ENCODE measurements around the gene UMAD1.

Gene UMAD1

DNA sequence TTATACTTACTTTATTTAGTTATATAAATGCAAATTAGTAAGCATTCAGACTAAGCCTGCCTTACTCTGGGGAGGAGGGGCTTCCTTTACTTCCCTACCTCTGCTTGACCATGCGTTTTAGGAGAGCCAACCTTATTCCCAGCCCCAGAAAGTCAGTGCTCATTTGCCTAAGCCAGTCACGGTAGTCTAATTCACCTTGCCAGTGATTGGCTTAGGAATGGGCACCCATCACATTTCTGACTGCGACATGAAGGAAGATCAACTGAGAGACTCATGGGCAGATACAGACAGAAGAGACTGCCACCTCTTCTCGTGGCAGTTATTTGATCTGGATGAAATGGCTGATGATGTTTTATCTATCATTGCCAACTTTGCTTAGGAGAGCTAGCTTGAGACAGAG is 48.4 kb downstream of the UMAD1 start:
- DNase-seq (ENCODE audit: low spot score): no peak

DNA sequence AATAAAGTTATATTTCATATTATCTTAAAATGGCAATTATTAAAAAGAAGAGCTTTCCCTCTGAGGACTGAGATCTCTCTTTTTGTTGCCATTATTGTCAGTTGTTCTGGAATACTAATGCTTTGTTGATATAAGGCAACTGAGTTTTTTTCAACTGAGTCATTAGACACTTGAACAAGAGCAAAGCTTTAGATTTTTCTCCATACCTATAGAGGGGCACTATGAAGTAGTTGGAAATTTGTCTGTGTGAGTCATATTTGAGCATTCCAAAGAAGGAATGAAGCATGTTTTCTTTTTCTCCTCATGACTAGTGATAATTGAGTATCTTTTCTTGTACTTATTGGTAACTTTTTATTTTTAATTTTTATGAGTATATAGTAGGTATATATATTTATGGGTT is 53.3 kb downstream of the UMAD1 start:
- DNase-seq (ENCODE audit: low spot score): no peak

GRCh38 chr7:7694542-7694941 is 54.0 kb downstream of the UMAD1 start:
- DNase-seq (ENCODE audit: low spot score): no peak

GRCh38 chr7:7695111-7695817 is 54.7 kb downstream of the UMAD1 start:
- no peak for DNase-seq (ENCODE audit: low spot score)

GRCh38 chr7:7696458-7697119 is 56.0 kb downstream of the UMAD1 start:
- DNase-seq (ENCODE audit: low spot score): no peak

- DNase-seq (ENCODE audit: low spot score): no peak
Measured at GRCh38 chr7:7698930-7699329, 58.4 kb downstream of the UMAD1 start.

- no peak for DNase-seq (ENCODE audit: low spot score)
Measured at GRCh38 chr7:7699380-7699779, 58.8 kb downstream of the UMAD1 start.

DNA sequence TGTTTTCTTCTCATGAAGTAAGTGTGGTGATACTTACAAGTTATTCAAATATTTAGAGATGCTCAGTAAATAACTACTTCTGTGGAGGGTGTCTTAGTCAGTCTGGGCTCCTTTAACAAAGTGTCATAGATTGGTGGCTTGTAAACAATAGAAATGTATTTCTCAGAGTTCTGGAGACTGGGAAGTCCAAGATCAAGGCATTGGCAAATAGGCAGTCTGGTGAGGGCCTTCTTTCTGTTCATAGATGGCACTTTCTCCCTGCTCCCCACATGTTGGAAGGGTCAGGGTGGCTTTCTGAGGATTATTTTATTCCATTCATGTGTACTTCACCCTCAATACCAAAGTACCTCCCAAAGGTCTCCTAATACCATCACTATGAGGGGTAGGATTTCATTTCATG is 59.4 kb downstream of the UMAD1 start:
- no peak for DNase-seq (ENCODE audit: low spot score)

DNA sequence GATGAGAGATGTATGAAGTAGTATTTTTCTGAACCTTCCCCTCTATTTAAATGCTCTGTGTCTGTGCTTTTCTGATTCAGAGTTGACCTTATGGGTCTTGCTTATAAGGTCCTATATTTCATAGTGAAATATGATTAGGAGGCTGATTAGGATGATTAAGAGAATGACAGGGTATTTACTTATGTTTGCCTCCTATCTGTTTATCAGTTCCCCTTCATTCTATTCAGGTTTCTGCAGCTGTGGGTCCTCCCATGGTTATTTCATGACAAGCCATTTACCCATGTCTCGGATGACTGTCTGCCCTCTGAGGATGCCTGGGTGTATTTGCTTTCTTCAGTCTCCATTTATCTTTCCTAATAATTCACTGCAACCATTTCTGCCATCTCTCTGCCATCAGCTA is 61.0 kb downstream of the UMAD1 start:
- no peak for DNase-seq (ENCODE audit: low spot score)

DNA sequence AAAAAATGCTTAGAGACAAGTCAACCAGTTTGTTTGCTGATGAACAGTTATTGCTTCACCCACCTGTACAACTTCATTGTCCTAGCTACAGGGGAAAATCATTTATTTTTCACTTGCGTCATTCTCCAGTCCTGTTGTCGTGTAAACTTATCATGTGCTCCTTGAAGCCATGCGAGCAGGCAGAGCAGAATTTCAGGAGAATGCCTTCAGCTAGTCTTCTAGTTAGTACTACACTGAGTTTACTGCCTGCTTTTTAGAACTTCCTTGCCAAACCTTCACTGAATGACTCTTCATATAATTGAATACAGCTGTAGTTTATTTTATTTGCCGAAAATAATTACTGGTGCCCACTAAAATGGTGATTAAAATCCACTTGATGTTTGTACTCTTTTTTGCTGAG is 62.3 kb downstream of the UMAD1 start:
- no peak for DNase-seq (ENCODE audit: low spot score)

DNA sequence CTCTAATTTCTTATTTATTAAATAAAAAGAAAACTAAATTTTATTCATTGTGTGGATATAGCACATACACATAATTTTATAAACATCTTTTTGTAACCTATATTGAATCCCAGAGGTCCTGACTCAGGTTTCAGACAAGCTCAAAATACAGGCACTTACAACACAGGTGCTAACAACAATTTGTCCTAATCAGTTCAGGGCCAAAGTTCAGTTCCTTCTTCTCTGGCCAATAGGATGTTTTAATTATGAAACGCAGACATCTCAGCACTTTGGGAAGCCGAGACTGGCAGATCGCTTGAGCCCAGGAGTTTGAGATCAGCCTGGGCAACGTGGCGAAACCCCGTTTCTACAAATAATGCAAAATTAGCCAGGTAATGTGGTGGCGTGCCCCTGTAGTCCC is 62.9 kb downstream of the UMAD1 start:
- DNase-seq (ENCODE audit: low spot score): no peak

DNA sequence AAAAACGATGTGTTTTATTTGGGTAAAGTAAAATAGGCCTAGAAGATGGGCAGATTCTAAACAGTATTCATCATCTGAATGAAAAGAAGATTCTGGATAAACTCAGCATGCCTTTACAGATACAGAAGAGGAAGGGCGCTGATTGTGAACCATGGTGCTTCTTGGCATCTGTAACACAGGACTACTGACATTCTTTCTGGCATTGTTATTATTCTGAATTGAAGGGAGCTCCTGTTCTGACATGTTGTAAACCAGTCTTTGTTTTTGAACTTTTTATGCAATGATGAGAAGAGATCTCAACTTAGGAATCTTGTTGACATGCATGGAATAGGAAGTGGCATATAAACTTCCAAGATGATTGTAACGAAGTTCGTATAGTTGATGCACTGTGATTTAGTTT is 64.3 kb downstream of the UMAD1 start:
- DNase-seq (ENCODE audit: low spot score): no peak

DNA sequence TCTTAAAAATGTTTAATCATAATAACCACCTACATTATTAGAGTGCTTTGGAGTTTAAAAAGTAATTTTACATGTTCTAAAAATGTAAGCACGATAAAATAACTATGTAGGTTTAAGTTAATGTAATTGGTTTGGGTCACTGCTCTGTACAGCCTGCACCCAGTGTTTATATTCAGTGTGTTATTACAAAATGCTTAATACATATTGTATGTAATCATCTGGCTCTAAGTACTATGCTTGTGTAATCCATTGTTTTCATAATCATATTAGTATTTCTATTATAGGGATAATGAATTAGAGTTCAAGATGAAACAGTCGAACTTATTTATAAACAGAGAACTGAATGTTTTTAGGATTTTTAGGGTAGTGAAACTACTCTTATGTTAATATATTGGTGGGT is 64.8 kb downstream of the UMAD1 start:
- no peak for DNase-seq (ENCODE audit: low spot score)

DNA sequence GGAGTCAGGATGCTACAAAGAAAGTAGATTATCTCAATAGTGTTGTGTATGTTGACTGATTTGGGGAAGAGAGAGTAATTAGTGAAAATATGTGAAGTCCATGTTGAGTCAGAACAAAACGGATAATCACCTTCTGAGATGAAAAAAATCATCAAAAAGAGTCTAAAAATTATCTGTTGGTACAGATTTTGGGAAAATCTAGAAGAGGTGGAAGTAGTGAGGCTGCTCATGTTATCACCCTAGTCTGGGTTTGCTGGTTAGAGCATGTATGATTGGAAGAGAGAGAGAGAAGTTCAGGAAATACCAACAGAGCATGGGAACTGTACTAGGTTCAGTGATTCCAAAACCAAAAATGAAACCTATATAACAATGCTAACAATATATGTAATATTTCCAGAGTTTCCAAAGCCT is 65.6 kb downstream of the UMAD1 start:
- DNase-seq (ENCODE audit: low spot score): no peak

GRCh38 chr7:7706556-7707172 is 66.1 kb downstream of the UMAD1 start:
- no peak for DNase-seq (ENCODE audit: low spot score)

- DNase-seq (ENCODE audit: low spot score): no peak
Measured at GRCh38 chr7:7707246-7707645, 66.7 kb downstream of the UMAD1 start.

- no peak for DNase-seq (ENCODE audit: low spot score)
Measured at GRCh38 chr7:7707806-7708205, 67.3 kb downstream of the UMAD1 start.

DNA sequence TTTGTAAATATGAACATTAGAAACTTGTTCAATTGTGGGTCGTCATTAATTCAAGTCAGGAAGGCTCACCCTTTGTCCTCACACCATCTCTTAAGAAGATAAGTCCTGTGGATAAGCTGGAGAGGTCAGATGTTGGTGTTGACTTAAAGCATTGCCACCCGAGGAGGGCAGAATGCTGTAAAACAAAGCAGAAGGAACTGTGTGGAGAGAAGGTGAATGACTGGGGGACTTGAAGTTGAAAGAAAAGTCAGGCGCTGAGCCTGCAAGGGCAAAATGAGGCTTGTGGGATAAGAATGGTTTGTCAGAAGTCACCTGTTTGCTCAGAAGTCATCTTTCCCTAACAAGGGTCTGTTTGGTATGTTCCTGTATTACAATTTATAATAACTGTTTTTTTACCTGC is 68.7 kb downstream of the UMAD1 start:
- no peak for DNase-seq (ENCODE audit: low spot score)

DNA sequence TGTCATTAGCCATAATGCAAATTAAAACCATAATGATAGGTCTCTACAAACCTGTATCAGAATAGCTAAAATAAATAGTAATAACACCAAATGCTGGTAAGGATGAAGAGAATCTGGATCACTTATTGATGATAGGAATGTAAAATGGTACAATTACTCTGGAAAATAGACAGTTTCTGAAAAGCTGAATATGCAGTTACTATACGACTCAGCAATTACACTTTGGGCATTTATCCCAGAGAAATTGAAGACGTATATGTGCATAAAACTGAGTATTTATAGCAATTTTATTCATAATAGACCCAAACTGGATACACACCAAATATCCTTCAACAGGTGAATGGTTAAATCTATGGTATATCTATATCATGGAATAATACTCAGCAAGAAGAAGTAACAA is 69.9 kb downstream of the UMAD1 start:
- DNase-seq (ENCODE audit: low spot score): no peak

DNA sequence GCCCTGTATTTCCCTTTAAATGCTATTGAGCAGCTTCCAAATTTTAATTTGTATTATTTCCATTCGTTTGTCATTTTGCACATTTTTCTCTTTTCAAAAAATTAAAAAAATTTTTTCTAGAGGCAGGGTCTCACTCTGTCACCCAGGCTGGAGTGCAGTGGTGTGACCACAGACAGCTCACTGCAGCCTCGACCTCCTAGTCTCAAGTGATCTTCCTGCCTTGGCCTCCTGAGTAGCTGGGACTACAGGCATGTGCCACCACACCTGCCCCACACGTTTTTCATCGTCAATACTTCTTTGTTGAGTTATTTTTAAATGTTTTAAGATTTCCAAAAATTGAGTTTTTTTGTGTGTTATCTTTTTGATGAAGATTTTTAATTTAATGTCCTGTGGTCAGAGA is 73.2 kb downstream of the UMAD1 start:
- DNase-seq (ENCODE audit: low spot score): no peak

DNA sequence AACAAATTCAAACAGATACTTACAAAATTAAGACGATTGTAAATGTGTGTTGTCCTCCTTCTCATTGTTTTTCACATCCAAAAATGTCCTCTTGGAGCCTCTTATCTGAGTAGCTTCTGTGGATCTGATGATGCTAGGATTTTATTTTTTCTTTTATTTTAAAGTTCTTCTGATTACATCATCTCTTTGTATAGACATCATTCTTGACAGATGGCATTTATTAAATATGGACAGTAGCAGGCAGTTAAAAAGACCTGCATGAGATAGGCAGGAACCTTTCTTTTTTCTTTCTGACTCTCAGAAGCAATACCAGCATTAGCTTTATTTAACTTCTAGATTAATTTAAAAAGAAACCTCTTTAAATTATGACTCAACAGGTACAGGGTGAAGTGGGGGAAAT is 77.9 kb downstream of the UMAD1 start, which contains the start of gene RPA3:
Gene RPA3 (minus strand): TSS at position 116 of the 400 bp plus-strand sequence. CDS start 78,189 bp downstream, outside the sequence.
- DNase-seq (ENCODE audit: low spot score): no peak

- no peak for DNase-seq (ENCODE audit: low spot score)
Measured at GRCh38 chr7:7719236-7719635, 78.7 kb downstream of the UMAD1 start.

- DNase-seq (ENCODE audit: low spot score): no peak
Measured at GRCh38 chr7:7720193-7720592, 79.6 kb downstream of the UMAD1 start.

All from left forelimb (tissue), 1 donor.